ENCODE measurements around the gene PANX1. TPM values are rescaled to one million over a fixed set of nuclear protein-coding genes. Genes with fewer than 3 reads are reported as not detected.

Gene PANX1, protein sequence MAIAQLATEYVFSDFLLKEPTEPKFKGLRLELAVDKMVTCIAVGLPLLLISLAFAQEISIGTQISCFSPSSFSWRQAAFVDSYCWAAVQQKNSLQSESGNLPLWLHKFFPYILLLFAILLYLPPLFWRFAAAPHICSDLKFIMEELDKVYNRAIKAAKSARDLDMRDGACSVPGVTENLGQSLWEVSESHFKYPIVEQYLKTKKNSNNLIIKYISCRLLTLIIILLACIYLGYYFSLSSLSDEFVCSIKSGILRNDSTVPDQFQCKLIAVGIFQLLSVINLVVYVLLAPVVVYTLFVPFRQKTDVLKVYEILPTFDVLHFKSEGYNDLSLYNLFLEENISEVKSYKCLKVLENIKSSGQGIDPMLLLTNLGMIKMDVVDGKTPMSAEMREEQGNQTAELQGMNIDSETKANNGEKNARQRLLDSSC
- total RNA-seq = 87.9 and 92.4 TPM in 2 replicates

DNA sequence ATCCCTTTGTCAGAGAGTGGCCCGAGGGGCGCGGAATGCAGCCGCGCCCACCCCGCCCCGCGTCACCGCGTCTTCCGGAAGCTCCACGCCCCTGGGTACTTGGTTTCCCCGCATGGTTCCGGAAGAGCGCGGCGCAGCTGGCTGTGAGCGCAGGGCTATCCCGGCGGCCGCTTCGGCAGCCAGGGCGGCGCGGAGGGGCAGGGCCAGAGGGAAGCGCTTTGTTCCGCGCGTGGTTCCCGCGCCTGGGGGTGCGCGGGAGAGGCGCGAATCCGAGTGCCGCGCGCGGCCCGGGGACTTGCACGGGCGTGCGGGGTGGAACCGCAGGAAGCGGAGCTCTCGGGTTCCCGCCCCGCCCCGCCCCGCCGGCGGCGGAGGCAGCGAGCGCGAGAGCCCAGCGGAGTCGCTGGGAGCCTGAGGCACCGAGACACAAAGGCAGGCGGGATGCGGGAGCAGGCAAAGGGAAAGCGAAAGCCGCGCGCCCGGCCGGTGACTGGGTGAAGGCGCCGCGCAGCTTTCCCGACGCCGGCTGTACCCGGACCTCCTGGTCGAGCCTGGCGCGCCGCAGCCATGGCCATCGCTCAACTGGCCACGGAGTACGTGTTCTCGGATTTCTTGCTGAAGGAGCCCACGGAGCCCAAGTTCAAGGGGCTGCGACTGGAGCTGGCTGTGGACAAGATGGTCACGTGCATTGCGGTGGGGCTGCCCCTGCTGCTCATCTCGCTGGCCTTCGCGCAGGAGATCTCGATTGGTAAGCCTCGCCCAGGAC lies at the start of gene PANX1:
TSS of gene PANX1 (plus strand) at position 96 of the 766 bp plus-strand sequence. CDS start at position 568, 472 bp downstream.
- TF ChIP-seq, protein P1, sequence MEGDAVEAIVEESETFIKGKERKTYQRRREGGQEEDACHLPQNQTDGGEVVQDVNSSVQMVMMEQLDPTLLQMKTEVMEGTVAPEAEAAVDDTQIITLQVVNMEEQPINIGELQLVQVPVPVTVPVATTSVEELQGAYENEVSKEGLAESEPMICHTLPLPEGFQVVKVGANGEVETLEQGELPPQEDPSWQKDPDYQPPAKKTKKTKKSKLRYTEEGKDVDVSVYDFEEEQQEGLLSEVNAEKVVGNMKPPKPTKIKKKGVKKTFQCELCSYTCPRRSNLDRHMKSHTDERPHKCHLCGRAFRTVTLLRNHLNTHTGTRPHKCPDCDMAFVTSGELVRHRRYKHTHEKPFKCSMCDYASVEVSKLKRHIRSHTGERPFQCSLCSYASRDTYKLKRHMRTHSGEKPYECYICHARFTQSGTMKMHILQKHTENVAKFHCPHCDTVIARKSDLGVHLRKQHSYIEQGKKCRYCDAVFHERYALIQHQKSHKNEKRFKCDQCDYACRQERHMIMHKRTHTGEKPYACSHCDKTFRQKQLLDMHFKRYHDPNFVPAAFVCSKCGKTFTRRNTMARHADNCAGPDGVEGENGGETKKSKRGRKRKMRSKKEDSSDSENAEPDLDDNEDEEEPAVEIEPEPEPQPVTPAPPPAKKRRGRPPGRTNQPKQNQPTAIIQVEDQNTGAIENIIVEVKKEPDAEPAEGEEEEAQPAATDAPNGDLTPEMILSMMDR (IDR thresholded peaks at IDR 0.05; ENCODE audit: insufficient read depth, low read depth, low read length) = no peak
- H3K4me3 ChIP-seq (ENCODE audit: low read depth, low read length) = peak within 1 kb of the TSS; percentile 74
- peak; percentile 86 for DNase-seq (ENCODE audit: low read depth)

DNA sequence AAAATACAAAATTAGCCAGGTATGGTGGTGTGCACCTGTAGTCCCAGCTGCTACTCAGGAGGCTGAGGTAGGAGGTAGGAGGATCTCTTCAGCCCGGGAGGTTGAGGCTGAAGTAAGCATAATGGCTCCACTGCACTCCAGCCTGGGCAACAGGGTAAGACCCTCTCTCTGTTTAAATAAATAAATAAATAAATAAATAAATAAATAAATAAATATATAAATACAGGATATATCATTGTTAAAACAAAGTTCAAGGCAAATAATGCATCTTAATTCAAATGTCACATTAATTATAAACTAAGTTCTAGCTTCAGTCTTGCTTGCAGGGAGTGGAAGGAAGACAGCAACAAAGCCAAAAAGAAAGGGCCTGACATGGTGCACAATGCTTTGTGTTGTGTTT lies 44.5 kb upstream of the PANX1 start:
- DNase-seq (ENCODE audit: low read depth) = no peak
- no peak overlapping the region for H3K4me3 ChIP-seq (ENCODE audit: low read depth, low read length)
- TF ChIP-seq, protein P1 (IDR thresholded peaks at IDR 0.05; ENCODE audit: insufficient read depth, low read depth, low read length) = no peak

DNA sequence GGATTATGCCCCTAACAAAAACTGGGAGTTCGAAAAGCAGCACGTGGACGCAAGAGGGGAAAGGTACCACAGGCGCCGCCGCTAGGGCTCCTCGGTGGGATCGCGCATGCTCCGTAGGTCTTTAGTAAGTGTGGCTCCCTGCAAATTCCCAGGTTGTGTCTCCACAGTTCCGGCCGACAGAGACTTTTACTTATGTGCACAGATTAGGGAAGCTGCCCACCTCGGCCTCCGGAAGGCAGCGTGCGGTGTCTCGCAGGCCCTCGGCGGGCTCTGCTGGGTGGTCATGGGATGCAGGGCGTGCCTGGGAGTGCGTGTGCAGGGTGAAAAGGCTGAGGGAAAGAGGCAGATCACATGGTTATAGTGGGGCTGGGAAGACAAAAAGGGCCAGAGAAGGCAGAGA lies 39.7 kb upstream of the PANX1 start:
- DNase-seq (ENCODE audit: low read depth) = no peak
- TF ChIP-seq, protein P1 (IDR thresholded peaks at IDR 0.05; ENCODE audit: insufficient read depth, low read depth, low read length) = no peak
- H3K4me3 ChIP-seq (ENCODE audit: low read depth, low read length) = no peak overlapping the region

DNA sequence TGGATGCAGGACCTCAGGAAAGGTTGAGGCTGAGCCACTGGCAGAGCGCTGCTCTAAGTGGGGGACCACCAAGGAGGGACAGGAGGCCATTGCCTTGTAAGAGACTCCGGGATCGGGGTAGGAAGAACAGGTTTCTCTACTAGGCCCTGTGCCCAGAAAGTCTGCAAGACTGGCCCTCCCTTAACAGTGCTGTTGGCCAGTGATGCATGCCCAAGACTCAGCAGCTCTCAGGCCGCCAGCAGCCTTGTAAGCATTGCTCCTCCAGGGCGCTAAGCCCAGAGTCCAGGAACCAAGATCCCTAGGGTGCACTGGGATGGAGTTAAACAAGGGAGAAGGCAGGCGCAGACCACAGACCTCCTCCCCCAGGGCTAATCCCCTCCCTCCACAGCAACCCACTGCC lies 39.3 kb upstream of the PANX1 start:
- H3K4me3 ChIP-seq (ENCODE audit: low read depth, low read length) = no peak overlapping the region
- no peak for DNase-seq (ENCODE audit: low read depth)
- TF ChIP-seq, protein P1 (IDR thresholded peaks at IDR 0.05; ENCODE audit: insufficient read depth, low read depth, low read length) = no peak

DNA sequence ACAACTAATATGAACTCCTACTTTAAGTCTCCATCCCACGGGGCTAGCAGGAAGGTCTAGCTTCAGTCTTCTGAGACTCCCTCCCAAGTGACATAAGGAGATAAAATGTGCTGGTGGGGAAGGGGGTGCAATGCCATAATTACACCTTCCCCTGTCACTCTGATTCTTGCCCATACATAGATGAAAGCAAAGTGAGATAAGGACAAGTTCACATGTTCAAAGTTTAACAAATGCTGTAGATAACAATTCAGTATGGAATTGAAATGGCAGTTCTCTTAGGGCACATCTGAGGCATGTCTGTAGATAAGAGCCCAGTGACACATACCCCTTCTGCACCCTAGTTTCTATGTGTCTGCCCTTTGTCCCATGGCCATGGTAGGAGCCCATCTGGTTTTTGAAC lies 38.2 kb upstream of the PANX1 start:
- TF ChIP-seq, protein P1 (IDR thresholded peaks at IDR 0.05; ENCODE audit: insufficient read depth, low read depth, low read length) = no peak
- H3K4me3 ChIP-seq (ENCODE audit: low read depth, low read length) = no peak overlapping the region

DNA sequence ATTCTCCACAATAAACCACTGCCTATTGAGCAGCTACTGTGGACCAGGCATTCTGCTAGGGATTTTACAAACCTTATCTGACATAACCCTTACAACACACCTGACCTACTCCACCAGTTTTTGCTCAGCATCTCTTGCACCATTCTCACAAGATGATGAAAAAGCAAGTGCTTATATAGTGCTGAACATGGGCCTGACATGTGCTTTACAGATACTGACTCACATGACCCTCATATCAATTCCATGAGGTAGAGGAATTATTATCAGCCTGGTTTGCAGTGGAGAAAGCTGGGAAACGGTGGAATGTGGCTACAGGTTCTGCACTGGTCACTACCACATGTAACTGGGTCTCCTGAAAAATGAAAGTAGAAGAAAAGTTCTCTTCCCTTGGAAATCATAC lies 37.5 kb upstream of the PANX1 start:
- DNase-seq (ENCODE audit: low read depth) = no peak
- TF ChIP-seq, protein P1 (IDR thresholded peaks at IDR 0.05; ENCODE audit: insufficient read depth, low read depth, low read length) = no peak
- no peak overlapping the region for H3K4me3 ChIP-seq (ENCODE audit: low read depth, low read length)

More for the DNA sequence above, 38.2 kb upstream of the PANX1 start:
- no peak for DNase-seq (ENCODE audit: low read depth)

Measured in fibroblast of villous mesenchyme (primary cell).